SK-N-SH (cell line): ENCODE data around the gene GLYAT. TPM values are rescaled to one million over a fixed set of nuclear protein-coding genes. Genes with fewer than 3 reads are reported as not detected.

Experiments
- CTCF ChIA-PET: fragments of 300-600, 350-600 bp; formaldehyde crosslinking; extraction: SDS; loops from one replicate; lab custom pipeline; 2021; lab: Yijun Ruan, JAX
- POLR2A ChIA-PET: fragments of 350-600 bp; sonication (Branson Sonifier 250); formaldehyde crosslinking; extraction: SDS; loops from one replicate; lab custom pipeline; 2020; ENCODE audit warnings: antibody characterized with exemption, inconsistent platforms; lab: Yijun Ruan, JAX
- DNase-seq: peaks from one replicate; pipeline ENCODE4 v3.0.0; 2012
- H2AFZ ChIP-seq: fragments of 200-600 bp; sonication (generic); 2 replicates; pipeline ENCODE4 v1.8.1; 2016; ENCODE audit warnings: antibody characterized with exemption, mild to moderate bottlenecking, low read depth
- H3F3A ChIP-seq: fragments of 200-600 bp; sonication (generic); replicated peaks from 2 replicates; pipeline ENCODE3; 2016; ENCODE audit warnings: antibody characterized with exemption, mild to moderate bottlenecking; ENCODE audit not compliant: insufficient read depth
- H3K27ac ChIP-seq, 2 experiments: fragments of 200-500 bp in 1 of 2; fragments of 200-600 bp in 1 of 2; sonication (Bioruptor generic) in 1 of 2; sonication (generic), shearing (Covaris generic) in 1 of 2; 2 replicates each; pipeline versions ENCODE4 v1.5.1 to v1.6.1; 2014 to 2016; ENCODE audit warnings: low read depth in 2 of 2, inconsistent platforms in 1 of 2, low read length in 1 of 2, mild to moderate bottlenecking in 1 of 2, mixed read lengths in 1 of 2
- H3K27me3 ChIP-seq: fragments of 200-600 bp; sonication (generic), shearing (Covaris generic); 2 replicates; pipeline ENCODE4 v1.6.1; 2016; ENCODE audit warnings: mixed run types; ENCODE audit not compliant: insufficient read depth
- H3K36me3 ChIP-seq, 2 experiments: fragments of 200-500 bp in 1 of 2; fragments of 200-600 bp in 1 of 2; sonication (Bioruptor generic) in 1 of 2; sonication (generic) in 1 of 2; replicated peaks in 1 of 2; 2 replicates each; pipeline versions ENCODE3 to v1.5.1; 2014 to 2016; ENCODE audit warnings: low read length in 1 of 2, mild to moderate bottlenecking in 1 of 2; ENCODE audit not compliant: insufficient read depth in 2 of 2, control insufficient read depth in 1 of 2
- H3K4me1 ChIP-seq, 2 experiments: fragments of 200-500 bp in 1 of 2; fragments of 200-600 bp in 1 of 2; sonication (Bioruptor generic) in 1 of 2; sonication (generic), shearing (Covaris generic) in 1 of 2; 2 replicates each; pipeline versions ENCODE4 v1.5.1 to v1.6.1; 2014 to 2016; ENCODE audit warnings: low read depth in 1 of 2, low read length in 1 of 2, mixed run types in 1 of 2; ENCODE audit not compliant: insufficient read depth in 2 of 2, control insufficient read depth in 1 of 2
- H3K4me2 ChIP-seq: fragments of 200-600 bp; sonication (generic), shearing (Covaris generic); 2 replicates; pipeline ENCODE4 v1.6.1; 2017; ENCODE audit warnings: mixed run types
- H3K4me3 ChIP-seq, 2 experiments: fragments of 200-500 bp in 1 of 2; fragments of 200-600 bp in 1 of 2; sonication (Bioruptor generic) in 1 of 2; sonication (generic), shearing (Covaris generic) in 1 of 2; 2 replicates each; pipeline versions ENCODE4 v1.5.1 to v1.8.1; 2014 to 2016; ENCODE audit warnings: low read depth in 2 of 2, inconsistent platforms in 1 of 2, low read length in 1 of 2, mild to moderate bottlenecking in 1 of 2, mixed read lengths in 1 of 2, moderate library complexity in 1 of 2
- H3K79me2 ChIP-seq: fragments of 200-600 bp; sonication (generic); 2 replicates; pipeline ENCODE4 v1.8.1; 2017; ENCODE audit warnings: mild to moderate bottlenecking; ENCODE audit not compliant: insufficient read depth
- H3K9ac ChIP-seq: fragments of 200-600 bp; sonication (generic); 2 replicates; pipeline ENCODE4 v1.6.1; 2017; ENCODE audit warnings: mixed run types
- H3K9me2 ChIP-seq: fragments of 200-600 bp; sonication (generic); 2 replicates; pipeline ENCODE4 v1.6.1; 2017; ENCODE audit warnings: mixed run types
- H3K9me3 ChIP-seq: fragments of 200-600 bp; sonication (generic); 2 replicates; pipeline ENCODE4 v1.6.1; 2017; ENCODE audit warnings: mixed run types, mild to moderate bottlenecking, moderate library complexity
- H4K20me1 ChIP-seq: fragments of 200-600 bp; sonication (generic); 2 replicates; pipeline ENCODE4 v1.6.1; 2017; ENCODE audit warnings: mild to moderate bottlenecking, mixed run types; ENCODE audit not compliant: insufficient read depth
- ELF1 ChIP-seq: IDR thresholded peaks from 2 replicates; pipeline ENCODE4 v1.4.0; 2012
- FOSL2 ChIP-seq: IDR thresholded peaks from 2 replicates; pipeline ENCODE4 v1.4.0; 2012; ENCODE audit warnings: low read depth, mild to moderate bottlenecking, moderate library complexity, borderline replicate concordance
- FOXJ3 ChIP-seq: sonication (generic); formaldehyde crosslinking; IDR thresholded peaks from 2 replicates; pipeline ENCODE4 v1.5.1; 2020; ENCODE audit warnings: mild to moderate bottlenecking, missing genetic modification reagents
- GABPA ChIP-seq: IDR thresholded peaks from 2 replicates; pipeline ENCODE4 v1.4.0; 2012; ENCODE audit warnings: low read depth, mild to moderate bottlenecking
- JUND ChIP-seq: IDR thresholded peaks from 2 replicates; pipeline ENCODE4 v1.4.0; 2012
- MAX ChIP-seq: IDR thresholded peaks from 2 replicates; pipeline ENCODE4 v1.4.0; 2012; ENCODE audit warnings: low read depth
- MEF2A ChIP-seq: IDR thresholded peaks from 2 replicates; pipeline ENCODE4 v1.4.0; 2012; ENCODE audit warnings: low read depth, borderline replicate concordance
- NRF1 ChIP-seq: IDR thresholded peaks from 2 replicates; pipeline ENCODE4 v1.6.1; 2012; ENCODE audit warnings: low read depth, mild to moderate bottlenecking, low read length
- PBX3 ChIP-seq: IDR thresholded peaks from 2 replicates; pipeline ENCODE4; 2012
- REST ChIP-seq: IDR thresholded peaks from 2 replicates; pipeline ENCODE4 v1.6.1; 2012; ENCODE audit warnings: mild to moderate bottlenecking, low read depth, low read length, moderate library complexity
- RFX5 ChIP-seq: IDR thresholded peaks from 2 replicates; pipeline ENCODE4 v1.6.1; 2012; ENCODE audit warnings: mild to moderate bottlenecking, improper control_type of control experiment, low read length
- RXRA ChIP-seq: IDR thresholded peaks from 2 replicates; pipeline ENCODE4 v1.4.0; 2012; ENCODE audit warnings: low read depth, mild to moderate bottlenecking, borderline replicate concordance
- SIN3A ChIP-seq: IDR thresholded peaks from 2 replicates; pipeline ENCODE4 v1.6.1; 2012; ENCODE audit warnings: low read depth, mild to moderate bottlenecking, low read length, moderate library complexity, borderline replicate concordance
- SMC3 ChIP-seq: IDR thresholded peaks from 2 replicates; pipeline ENCODE4 v1.6.1; 2012; ENCODE audit warnings: low read depth, low read length, improper control_type of control experiment
- TCF12 ChIP-seq: IDR thresholded peaks from 2 replicates; pipeline ENCODE4 v1.4.0; 2012
- TEAD4 ChIP-seq: IDR thresholded peaks from 2 replicates; pipeline ENCODE4 v1.4.0; 2012; ENCODE audit warnings: mild to moderate bottlenecking, borderline replicate concordance; ENCODE audit not compliant: insufficient read depth
- USF1 ChIP-seq: IDR thresholded peaks from 2 replicates; pipeline ENCODE4 v1.4.0; 2012; ENCODE audit warnings: low read depth, borderline replicate concordance
- USF2 ChIP-seq: fragments of 150-350 bp; IDR thresholded peaks from 2 replicates; pipeline ENCODE4 v1.6.1; 2017; ENCODE audit warnings: antibody characterized with exemption, low read length, low read depth, borderline replicate concordance
- YY1 ChIP-seq: IDR thresholded peaks from 2 replicates; pipeline ENCODE4 v1.4.0; 2012; ENCODE audit warnings: low read depth, mild to moderate bottlenecking
- ZBTB33 ChIP-seq: IDR thresholded peaks from 2 replicates; pipeline ENCODE4 v1.4.0; 2012; ENCODE audit warnings: low read depth, borderline replicate concordance
- WGBS: methylation state at CpG from one replicate; pipeline ENCODE4 v1.1.6; 2017; ENCODE audit warnings: low lambda C conversion rate; 5-methylcytosine and 5-hydroxymethylcytosine counted together
- polyA plus RNA-seq, 3 experiments: library from polyadenylated mRNA; depleted of rRNA; stranded (reverse); fragments of >200 nt; gene quantifications; 2 replicates each; pipeline ENCODE4 v1.2.3, GENCODE V29; 2012

The GLYAT gene
- polyA plus RNA-seq, 1 of the 3 experiments (the other 2 are of a cell fraction), result not detected

- CTCF ChIA-PET, result interaction anchor here (0.6 kb wide), 1 partner anchor 1155 kb away, joined by 3 read pairs; no protein-coding TSS in a partner anchor
- Histone ChIP-seq H3K4me2 (no peak overlapping the region), H3K9me2 (no peaks in the 10 kb centered on the region), H3K9ac (no peak overlapping the region), H3K9me3 (no peaks in the 10 kb centered on the region), H3F3A (no peaks in the 10 kb centered on the region), H3K79me2 (no peaks in the 10 kb centered on the region), H3K4me3 (no peak overlapping the region), H3K4me1 (no peaks in the 10 kb centered on the region), H3K27ac (no peak overlapping the region), H3K36me3 (no peaks in the 10 kb centered on the region), H4K20me1 (no peaks in the 10 kb centered on the region), H3K27me3 (no peaks in the 10 kb centered on the region), H2AFZ (no peak overlapping the region)
- DNase-seq, result no peak
- 13% methylated on average over 5 of the region's 5 CpGs for WGBS
- TF ChIP-seq PBX3 (no peak), JUND (no peak), REST (no peak), TEAD4 (no peak), GABPA (no peak), MAX (no peak), FOXJ3 (CRISPR knock-in tag) (no peak), MEF2A (no peak), FOSL2 (no peak), USF2 (no peak), YY1 (no peak), RXRA (no peak), SMC3 (no peak), ELF1 (no peak), NRF1 (no peak), TCF12 (no peak), ZBTB33 (no peak), USF1 (no peak), SIN3A (no peak), RFX5 (no peak)
- POLR2A ChIA-PET, result no interaction called here
Measured at GRCh38 chr11:58745705-58746364, 14.1 kb upstream of the GLYAT start.
